GM21786 (cell line): ENCODE data around the gene RASA3.
A peak's percentile ranks its signal among the peaks of the same experiment; 100 is the strongest.
"Not testable (repeated sequence)": the region's sequence is repeated elsewhere in the genome, so short reads cannot be mapped to it uniquely, and the experiment has no call there.

Experiments used
- ATAC-seq: cut with Tn5 transposase; IDR thresholded peaks from one replicate; pipeline ENCODE4 v1.9.1; 2021; ENCODE audit not compliant: unreplicated experiment

Gene RASA3

GRCh38 chr13:114157869-114158495, 25.6 kb upstream of the RASA3 start:
- no peak for ATAC-seq

- ATAC-seq = no peak
Measured at GRCh38 chr13:114155926-114156883, 23.8 kb upstream of the RASA3 start.

GRCh38 chr13:114155320-114155719, 22.9 kb upstream of the RASA3 start:
- no peak for ATAC-seq

GRCh38 chr13:114154476-114154875, 22.1 kb upstream of the RASA3 start:
- ATAC-seq = no peak

GRCh38 chr13:114153485-114154080, 21.2 kb upstream of the RASA3 start:
- ATAC-seq = no peak

- ATAC-seq = no peak
Measured at GRCh38 chr13:114152831-114153371, 20.5 kb upstream of the RASA3 start.

GRCh38 chr13:114152285-114152645, 19.8 kb upstream of the RASA3 start:
- ATAC-seq = no peak

- ATAC-seq = no peak
Measured at GRCh38 chr13:114151565-114152284, 19.3 kb upstream of the RASA3 start.

GRCh38 chr13:114151031-114151430, 18.6 kb upstream of the RASA3 start:
- no peak for ATAC-seq

- no peak for ATAC-seq
Measured at GRCh38 chr13:114149774-114150740, 17.6 kb upstream of the RASA3 start.

GRCh38 chr13:114148886-114149285, 16.5 kb upstream of the RASA3 start:
- ATAC-seq = not testable (repeated sequence)

GRCh38 chr13:114148521-114148855, 16.1 kb upstream of the RASA3 start:
- ATAC-seq = peak; percentile 78

- ATAC-seq = no peak
Measured at GRCh38 chr13:114147803-114148520, 15.5 kb upstream of the RASA3 start.

- no peak for ATAC-seq
Measured at GRCh38 chr13:114146629-114147028, 14.2 kb upstream of the RASA3 start.

GRCh38 chr13:114146173-114146572, 13.8 kb upstream of the RASA3 start:
- no peak for ATAC-seq

- ATAC-seq = no peak
Measured at GRCh38 chr13:114145722-114146121, 13.3 kb upstream of the RASA3 start.

GRCh38 chr13:114145256-114145655, 12.8 kb upstream of the RASA3 start:
- ATAC-seq = no peak

- no peak for ATAC-seq
Measured at GRCh38 chr13:114144606-114145244, 12.3 kb upstream of the RASA3 start.
